ENCODE results near the gene ZNF407. TPM values are rescaled to one million over a fixed set of nuclear protein-coding genes. Genes with fewer than 3 reads are reported as not detected.

The ZNF407 gene
- total RNA-seq, 6 experiments from 2014 or later: 4.3 to 8.0 (median 5.7) TPM

GRCh38 chr18:74551936-74552555, 45.6 kb upstream of the ZNF407 start:
- ATAC-seq: peak; percentile 92 to 96 (median 94)
- intact Hi-C loops (cut with DNase I): loop anchor here in 1 of 2 donors (5.0 kb wide), 1 partner anchor 200 kb away; no protein-coding TSS in a partner anchor
- no peak for TF ChIP-seq POLR2A (IDR thresholded peaks at IDR 0.05)
- peak; percentile 76 to 90 (median 86) for TF ChIP-seq CTCF (IDR thresholded peaks at IDR 0.05)
- Histone ChIP-seq H3K9me3 (no peaks in the 10 kb centered on the region), H3K27ac (peak overlapping the region; percentile 23 to 69 (median 50)), H3K4me3 (peak overlapping the region in 2 of 3 donors; percentile 22 to 33), H3K36me3 (no peaks in the 10 kb centered on the region), H3K27me3 (no peaks in the 10 kb centered on the region), H3K4me1 (peaks cover 0 to 18% (median 6%) of the 10 kb centered on the region in 4 donors)
- WGBS (ENCODE audit: insufficient coverage, low coverage, low lambda C conversion rate, missing lambda C conversion rate): 9% methylated on average over 5 of the region's 5 CpGs
- DNase-seq: peak; percentile 82 to 89 (median 82)

DNA sequence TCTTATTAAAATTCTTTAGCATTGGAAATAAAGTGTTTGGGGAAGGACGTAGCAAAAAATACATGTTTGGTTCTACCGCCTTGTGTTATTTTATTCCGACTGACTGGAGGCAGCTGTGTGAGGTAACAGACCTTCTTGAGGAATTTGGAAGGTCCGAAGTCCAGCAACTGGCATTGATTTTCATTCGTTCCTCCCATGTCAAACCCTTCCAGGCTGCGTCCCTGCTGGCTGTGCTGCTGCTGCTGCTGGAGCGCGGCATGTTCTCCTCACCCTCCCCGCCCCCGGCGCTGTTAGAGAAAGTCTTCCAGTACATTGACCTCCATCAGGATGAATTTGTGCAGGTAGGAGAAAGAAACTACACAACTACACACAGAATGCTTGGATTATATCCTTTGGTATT, 41.5 kb upstream of the ZNF407 start:
- TF ChIP-seq CTCF (IDR thresholded peaks at IDR 0.05) (no peak), POLR2A (IDR thresholded peaks at IDR 0.05) (no peak)
- ATAC-seq (no peak), DNase-seq (no peak)
- H3K36me3 ChIP-seq: peaks cover 0 to 4% (median 0%) of the 10 kb centered on the region in 4 donors
- H3K9me3 ChIP-seq: no peaks in the 10 kb centered on the region
- H3K4me3 ChIP-seq: no peak overlapping the region
- H3K4me1 ChIP-seq: peaks cover 0 to 13% (median 3%) of the 10 kb centered on the region in 4 donors
- intact Hi-C loops (cut with DNase I): loop anchor here in 1 of 2 donors (5.0 kb wide), 1 partner anchor 204 kb away; no protein-coding TSS in a partner anchor
- WGBS (ENCODE audit: insufficient coverage, low coverage, low lambda C conversion rate, missing lambda C conversion rate): 76% methylated on average over 9 of the region's 11 CpGs
- no peaks in the 10 kb centered on the region for H3K27me3 ChIP-seq
- H3K27ac ChIP-seq: no peak overlapping the region

DNA sequence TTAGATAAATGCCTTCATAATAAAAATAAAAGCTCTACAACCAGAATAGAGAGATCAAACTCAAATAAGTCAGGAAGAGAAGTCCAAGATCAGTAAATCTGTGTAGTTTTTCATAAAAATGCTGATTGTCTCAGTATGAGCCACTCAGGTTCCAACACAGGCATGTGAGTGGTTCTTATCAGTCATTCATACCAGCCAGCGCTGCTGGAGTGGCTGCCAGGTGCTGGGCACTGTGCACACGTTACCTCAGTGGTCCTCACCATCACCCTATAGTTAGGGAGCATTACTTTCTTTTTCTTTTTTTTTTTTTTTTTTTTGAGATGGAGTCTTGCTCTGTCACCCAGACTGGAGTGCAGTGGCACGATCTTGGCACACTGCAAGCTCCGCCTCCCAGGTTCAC, 39.6 kb upstream of the ZNF407 start:
- DNase-seq (no peak), ATAC-seq (no peak)
- 76% methylated on average over 3 of the region's 4 CpGs for WGBS (ENCODE audit: insufficient coverage, low coverage, low lambda C conversion rate, missing lambda C conversion rate)
- Histone ChIP-seq H3K4me1 (no peaks in the 10 kb centered on the region), H3K9me3 (no peaks in the 10 kb centered on the region), H3K27ac (no peak overlapping the region), H3K4me3 (no peak overlapping the region), H3K27me3 (no peaks in the 10 kb centered on the region), H3K36me3 (peaks cover 0 to 9% (median 2%) of the 10 kb centered on the region in 4 donors)
- TF ChIP-seq POLR2A (IDR thresholded peaks at IDR 0.05) (no peak), CTCF (IDR thresholded peaks at IDR 0.05) (no peak)
- intact Hi-C loops (cut with DNase I): loop anchor here in 1 of 2 donors (5.0 kb wide), 1 partner anchor 206 kb away; no protein-coding TSS in a partner anchor

- H3K4me3 ChIP-seq: no peak overlapping the region
- DNase-seq: no peak
- TF ChIP-seq CTCF (IDR thresholded peaks at IDR 0.05): no peak
- no peak for TF ChIP-seq POLR2A (IDR thresholded peaks at IDR 0.05)
- no peaks in the 10 kb centered on the region for H3K9me3 ChIP-seq
- no peak overlapping the region for H3K27ac ChIP-seq
- H3K4me1 ChIP-seq: peaks cover 0 to 20% (median 4%) of the 10 kb centered on the region in 4 donors
- ATAC-seq: no peak
- WGBS (ENCODE audit: insufficient coverage, low coverage, low lambda C conversion rate, missing lambda C conversion rate): 83% methylated on average over 4 of the region's 4 CpGs
- no peaks in the 10 kb centered on the region for H3K27me3 ChIP-seq
- intact Hi-C loops (cut with DNase I): no loop called here
- H3K36me3 ChIP-seq: peaks cover 0 to 9% (median 2%) of the 10 kb centered on the region in 4 donors
These were observed 35.4 kb upstream of the ZNF407 start for GRCh38 chr18:74562131-74562730.
